ENCODE measurements around the gene STON2.

The STON2 gene

DNA sequence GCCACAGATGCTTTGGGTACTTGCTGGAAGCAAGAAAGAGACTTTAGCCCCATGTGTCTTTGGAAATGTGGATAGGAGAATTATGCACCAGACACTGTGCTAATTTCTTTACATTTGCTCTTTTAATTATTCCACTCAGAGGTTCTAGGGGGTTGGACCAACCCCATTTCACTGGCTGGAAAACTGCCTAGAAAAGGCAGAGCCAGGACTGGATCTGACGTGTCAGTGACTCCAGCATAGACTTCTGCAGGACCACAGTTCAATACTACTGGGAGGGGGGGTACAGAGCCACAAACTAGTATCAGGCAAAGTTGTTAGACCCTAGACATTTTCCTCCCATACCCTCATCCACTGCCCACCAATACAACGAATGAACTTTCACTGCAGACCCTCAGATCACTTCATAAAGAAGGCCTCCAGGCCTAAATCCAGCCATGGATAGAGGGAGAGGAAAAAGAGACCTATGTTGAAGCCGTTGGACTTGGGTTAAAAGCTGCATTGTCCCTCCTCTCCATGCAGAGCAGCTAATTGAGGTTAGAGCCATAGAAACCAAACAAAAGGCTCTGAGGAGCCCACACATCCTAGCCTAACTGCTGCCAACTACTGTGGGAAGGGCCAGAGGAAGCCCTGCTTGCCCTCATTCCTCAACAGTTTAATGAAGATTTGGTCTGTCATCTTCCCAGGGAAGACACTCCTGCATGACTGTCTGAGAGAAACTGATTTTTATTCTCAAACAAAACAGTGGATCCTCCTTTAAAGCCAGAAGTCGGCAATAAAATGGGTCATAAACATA, 68.7 kb downstream of the STON2 start:
- peak; percentile 7 for DNase-seq (ENCODE audit: low spot score)

DNA sequence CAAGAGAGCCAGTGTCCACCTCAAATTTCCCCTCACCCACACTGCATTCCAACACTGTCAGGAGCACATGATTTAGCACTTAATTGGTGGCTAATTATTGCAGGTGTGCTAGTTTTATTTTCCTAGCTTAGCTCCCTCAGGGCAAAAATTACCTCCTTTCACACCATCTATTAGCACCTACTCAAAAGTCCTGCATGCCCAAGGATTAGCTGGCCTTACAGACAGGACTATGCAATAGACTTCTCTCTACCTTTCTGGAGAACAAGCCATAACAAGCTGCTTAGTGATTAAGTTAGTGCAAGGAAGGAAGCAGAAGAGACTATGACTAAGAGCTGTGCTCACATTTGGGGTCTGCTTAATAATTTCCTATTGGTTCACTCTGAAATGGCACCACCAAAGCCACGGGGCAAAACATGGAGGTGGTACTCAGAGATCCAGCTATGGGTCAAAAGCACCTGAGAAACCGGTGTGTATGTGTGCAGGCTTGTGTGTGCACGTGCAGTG, 69.5 kb downstream of the STON2 start:
- no peak for DNase-seq (ENCODE audit: low spot score)

DNA sequence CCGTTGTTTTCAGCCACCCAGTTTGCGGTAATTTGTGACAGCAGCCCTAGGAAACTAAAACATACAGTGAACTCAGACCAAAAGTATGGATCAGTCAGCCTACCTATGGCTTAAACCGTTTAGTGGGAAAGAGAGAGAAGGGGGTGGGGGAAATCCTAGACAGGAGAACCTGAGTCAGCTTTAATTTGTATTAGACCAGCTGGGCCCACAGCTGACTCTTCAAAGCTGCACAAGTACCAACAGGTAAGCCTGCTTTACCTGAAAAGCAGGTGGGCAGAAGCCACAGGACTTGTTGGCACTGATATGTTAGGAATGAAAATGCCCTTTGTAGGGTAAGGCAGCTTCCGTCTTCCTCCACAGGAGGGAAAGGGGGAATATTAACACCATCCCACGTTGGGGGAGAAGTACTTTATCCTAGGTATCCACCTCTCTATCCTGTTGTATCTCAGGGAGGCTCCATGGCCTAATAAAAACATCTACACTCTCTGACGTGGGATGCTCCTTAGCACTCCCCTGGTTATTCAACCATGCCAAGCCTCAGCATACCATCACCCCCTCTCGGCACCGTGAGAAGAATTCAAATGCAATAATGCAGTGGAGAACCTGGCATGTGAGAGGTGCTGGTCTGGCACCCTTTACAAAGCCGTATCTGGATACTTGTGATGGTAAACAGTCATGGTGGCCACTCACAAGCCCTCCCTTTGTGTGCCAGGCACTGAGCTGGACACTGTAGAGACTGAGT, 70.3 kb downstream of the STON2 start:
- no peak for DNase-seq (ENCODE audit: low spot score)

DNA sequence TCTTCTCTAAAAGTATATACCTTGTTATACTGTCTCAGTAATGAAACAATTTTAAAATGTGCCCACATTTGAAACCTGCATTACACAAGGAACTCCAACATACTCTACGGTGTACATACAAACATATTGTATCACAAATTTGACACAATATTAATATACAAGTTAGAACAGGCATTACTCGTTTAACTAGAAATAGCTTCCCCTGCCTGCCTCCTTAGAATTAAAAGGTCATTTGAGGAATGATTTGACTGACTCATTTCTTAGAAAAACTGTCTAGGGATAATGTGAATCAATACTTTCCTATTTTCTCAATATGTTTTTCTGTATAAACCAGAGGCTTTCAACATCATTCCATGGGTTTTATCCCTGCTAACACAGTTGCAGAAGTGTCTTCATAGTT, 73.7 kb downstream of the STON2 start:
- DNase-seq (ENCODE audit: low spot score), result no peak

DNA sequence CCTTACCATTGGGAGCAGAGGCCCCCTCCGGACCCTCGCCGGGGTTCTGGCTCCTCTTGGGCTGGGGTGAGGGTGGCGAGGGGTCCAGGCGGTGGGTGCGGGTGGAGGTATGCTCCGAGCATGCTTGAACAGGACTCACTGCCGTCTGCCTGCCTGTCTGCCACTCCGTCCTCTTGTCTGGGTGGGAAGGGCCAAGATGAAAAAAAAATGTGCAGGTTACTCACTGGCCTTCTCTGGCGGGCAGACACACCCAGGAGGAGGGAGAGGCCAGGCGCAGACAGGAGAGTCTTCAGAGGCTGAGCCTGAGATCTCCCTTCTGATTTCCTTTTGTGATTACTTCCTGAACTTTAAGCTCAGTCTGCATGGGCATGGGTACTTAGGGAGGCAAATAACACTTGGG, 76.1 kb downstream of the STON2 start:
- DNase-seq (ENCODE audit: low spot score), result no peak

DNA sequence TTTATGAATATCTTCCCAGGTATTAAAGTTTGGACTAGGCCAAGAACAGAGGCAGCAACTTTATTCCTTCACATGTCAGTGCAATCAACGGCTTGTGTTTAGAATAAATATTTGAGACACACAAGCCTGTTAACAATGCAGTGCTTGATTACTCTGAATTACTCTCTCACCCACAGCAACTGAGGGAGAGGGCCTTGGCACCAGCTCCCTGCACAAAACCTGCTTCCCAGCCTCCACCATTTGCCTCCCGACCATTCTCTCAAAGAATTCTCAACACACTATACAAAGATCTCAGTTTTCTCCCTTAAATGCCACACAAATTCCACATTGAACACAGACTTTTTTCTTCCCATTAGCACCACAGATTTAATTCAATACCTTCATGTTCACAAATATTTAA, 77.0 kb downstream of the STON2 start:
- DNase-seq (ENCODE audit: low spot score), result no peak

DNA sequence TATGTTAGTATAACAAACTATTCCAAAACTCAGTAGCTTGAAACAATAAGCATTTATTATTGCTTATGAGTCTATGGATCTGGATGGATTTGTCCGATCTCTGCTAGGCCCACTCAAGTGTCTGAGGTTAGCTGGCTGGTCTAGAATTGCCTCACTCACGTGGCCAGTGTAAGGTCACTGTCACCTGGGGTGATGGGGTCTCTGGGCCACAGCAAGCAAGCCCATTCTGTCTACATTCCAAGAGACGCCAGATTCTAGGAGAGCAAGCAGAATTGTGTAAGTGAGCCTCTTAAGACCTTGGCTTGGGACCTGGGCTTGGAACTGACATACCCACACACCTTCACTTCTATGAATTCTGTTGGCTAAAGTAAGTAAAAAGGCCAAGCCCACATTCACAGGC, 80.2 kb downstream of the STON2 start:
- no peak for DNase-seq (ENCODE audit: low spot score)

DNA sequence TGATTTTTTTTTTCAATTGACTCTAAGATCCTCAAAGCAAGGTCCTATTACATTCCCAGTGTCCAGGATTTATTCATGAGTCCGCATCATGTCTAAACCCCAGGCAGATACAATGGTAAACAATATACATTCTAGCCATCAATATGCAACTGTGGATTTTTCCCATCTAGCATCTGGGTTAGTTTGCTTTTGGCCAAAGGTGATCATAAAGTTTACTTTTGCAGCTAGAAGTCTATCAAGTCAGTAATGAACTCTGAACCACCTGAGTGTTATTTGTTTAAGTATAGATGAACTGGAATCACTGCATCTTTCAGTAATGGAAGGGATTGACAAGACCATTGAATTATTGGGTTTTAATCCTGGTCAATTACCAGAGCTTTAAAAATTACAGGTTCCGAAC, 80.8 kb downstream of the STON2 start:
- no peak for DNase-seq (ENCODE audit: low spot score)

DNA sequence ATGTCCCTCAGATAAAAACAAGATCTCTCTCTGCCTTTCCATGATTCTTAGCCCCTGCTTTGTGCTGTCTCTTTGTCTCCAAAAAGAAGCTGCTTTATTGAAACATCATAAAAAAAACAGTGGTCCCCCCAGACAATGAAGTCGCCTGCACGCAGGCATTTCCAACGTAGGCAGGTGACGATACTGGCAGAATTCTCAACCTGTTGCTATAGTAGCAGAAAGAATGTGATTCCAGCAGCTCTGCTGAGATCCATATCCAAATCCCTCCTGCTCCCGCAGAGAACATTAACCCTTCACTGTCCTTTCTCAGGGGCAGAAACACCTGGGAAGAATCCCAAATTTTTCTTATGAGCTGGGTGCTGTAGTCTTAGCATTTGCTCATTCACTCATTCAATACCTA, 84.8 kb downstream of the STON2 start:
- no peak for DNase-seq (ENCODE audit: low spot score)

DNA sequence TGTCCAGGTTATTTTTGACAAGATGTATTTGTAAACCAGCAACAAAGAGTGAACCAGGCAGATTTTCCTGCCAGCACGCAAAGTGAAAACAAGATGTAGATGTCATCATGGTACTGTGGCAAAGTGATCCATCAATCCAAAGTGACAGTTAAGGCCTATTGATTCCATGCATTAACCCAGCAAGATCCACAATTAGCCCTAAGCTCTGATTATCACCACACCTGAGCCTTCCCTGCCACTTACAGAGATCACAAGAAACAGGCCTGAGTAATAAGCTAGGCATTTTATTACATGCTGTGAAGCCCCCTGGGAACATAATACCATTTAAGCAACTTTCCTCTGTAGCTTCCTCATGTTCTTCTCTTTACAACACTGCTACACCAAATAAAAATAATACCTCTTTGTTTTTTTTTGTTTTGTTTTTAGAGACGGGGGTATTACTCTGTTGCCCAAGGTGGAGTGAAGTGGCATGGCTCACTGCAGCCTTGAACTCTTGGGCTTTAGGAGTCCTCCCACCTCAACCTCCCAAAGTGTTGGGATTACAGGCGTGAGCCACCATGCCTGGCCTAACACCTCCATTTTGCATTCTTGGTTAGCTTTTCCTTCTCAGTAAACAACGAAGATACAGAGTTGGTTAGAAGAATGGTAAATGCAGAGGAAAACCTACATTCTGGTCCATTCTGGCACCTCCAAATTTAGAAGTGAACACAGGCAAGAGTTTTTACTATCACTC, 85.5 kb downstream of the STON2 start:
- DNase-seq (ENCODE audit: low spot score), result no peak

DNA sequence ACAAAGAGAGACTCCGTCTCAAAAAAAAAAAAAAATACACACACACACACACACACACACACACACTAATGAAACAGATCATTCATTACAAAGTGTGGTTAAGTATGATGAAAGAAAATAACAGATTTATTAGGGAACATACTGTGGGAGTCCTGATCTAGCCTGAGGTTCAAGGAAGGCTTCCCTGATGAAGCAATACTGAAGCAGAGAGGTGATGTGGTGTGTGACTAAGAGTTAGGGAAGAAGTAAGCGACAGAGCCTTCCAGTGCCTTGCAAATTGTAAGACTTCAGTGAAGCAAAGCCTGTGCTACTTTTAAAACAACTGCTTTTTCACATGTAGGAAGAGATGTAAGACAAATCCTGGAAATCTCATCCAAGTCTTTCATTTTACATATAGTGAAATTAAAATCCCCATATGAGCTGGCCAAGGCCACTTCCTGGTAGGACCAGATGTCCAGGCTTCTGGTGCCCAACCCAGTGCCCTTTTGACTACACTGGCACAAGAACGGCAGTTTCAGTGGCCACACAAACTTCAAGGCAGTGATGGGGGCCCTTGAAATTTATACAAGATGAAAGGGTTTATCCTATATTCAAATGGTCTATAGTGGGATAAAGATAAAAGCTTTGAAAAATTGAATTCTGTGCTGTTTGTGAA, 86.2 kb downstream of the STON2 start:
- no peak for DNase-seq (ENCODE audit: low spot score)

DNA sequence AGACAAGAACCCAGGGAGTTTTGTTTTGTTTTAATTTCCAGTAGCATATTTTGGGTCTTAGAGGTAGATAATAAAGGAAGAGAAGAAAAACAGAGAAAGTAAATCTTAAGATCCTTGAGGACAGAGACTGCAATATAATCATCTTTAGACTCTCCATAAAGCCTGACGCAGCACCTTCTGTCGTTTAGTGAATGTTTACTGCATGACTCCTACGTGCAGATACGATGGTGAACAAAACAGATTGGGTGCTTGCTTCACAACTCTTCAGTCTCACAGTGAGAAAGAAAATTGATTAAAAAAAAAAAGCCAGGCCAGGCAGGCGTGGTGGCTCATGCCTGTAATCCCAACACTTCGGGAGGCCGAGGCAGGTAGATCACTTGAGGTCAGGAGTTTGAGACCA, 86.9 kb downstream of the STON2 start:
- no peak for DNase-seq (ENCODE audit: low spot score)

DNA sequence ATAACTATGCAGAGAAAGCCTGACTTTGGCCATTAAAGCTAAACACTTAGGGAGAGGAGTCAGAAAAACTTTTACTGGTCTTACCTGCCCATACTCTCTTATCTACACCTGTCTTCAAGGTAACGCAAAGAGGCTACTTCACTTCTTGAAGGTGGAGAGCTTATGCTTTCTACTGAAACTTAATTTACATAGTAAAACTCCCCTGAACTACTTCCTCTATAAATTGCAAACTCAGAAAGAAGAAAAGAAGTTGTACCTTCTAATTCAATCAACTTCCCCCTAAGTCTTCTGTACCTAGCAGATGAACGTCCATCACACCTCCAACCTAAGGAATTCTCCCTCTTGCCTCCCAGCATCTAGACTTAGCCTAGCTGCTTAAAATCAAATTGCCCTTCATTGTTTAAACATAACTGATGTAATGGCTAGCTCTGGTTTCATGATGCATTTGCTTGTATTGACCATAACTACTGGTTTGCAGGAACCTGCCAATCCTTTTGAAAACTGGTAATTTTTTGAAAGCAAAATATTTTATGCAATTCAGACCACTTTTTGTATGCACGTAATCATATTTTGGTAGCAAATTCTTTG, 87.7 kb downstream of the STON2 start:
- no peak for DNase-seq (ENCODE audit: low spot score)

DNA sequence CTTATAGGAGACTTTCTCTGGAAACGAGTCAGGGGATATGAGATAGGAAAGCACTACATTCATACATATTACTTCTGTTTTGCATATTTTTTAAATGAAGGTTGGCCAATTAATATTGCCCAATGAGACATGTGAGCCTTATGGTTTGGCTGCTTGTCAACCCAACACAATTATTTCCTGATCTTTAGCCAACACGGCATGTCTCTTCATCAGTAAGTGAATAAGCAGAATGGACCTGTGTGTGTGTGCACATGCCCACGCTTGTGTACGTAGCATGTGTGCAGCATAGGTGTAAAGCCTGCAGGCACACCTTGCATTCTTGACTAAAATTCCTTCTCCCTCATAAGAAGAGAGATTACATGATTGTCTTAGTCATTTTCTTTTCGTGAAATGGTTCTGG, 88.3 kb downstream of the STON2 start:
- no peak for DNase-seq (ENCODE audit: low spot score)

DNA sequence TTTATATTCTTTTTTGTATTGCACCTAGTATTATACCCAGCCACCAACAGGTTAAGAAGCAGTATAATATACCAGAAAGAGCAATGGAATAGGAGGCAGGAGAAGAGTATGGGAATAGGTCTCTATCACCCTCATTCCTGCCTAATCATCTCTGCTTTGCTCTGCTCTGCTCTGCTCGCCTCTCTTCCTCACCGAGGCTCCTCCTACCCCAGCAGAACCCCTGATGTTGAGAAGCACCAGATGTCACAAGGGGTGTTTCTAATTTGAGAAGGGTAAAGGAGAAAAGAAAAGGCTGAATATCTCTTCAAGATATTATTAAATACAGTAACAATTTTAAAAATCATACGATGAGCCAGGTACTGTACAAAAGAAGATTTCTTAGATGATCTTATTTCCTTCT, 89.0 kb downstream of the STON2 start:
- DNase-seq (ENCODE audit: low spot score), result no peak

DNA sequence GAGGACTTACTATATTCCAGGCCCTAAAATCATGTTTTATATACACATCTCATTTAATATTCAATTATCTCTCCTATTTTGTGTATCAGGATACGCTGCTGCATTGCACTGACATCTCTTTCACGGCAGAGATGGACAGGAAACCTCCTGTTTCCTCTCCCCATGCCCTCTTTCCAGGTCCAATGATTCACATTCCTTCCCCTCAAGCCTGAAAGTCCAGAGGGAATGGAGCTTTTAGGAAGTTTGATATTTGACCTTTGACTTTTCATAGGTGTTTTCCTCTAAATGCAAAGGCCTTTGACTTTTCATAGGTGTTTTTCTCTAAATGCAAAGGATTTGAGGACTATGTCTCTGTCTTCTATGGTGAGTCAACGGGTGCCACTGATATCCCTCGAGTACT, 89.5 kb downstream of the STON2 start:
- no peak for DNase-seq (ENCODE audit: low spot score)

DNA sequence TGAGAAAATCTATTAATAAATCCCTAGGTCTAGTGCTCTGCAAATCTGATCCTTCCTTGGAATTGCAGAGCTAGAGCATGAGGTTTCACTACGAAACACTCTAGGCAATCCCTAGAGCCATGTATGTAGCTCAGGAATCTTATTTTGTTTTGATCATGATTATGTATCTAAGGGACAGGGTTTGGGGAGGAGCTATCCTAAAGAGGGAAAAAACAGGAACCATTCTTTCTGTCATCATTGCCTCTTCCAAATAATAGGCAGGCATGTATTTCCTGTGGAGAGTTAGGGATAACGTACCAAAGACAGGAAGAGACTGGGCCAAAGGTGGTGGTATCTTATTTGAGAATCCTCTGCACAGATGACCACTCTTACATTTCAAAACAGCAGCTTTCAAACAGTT, 90.6 kb downstream of the STON2 start:
- no peak for DNase-seq (ENCODE audit: low spot score)

DNA sequence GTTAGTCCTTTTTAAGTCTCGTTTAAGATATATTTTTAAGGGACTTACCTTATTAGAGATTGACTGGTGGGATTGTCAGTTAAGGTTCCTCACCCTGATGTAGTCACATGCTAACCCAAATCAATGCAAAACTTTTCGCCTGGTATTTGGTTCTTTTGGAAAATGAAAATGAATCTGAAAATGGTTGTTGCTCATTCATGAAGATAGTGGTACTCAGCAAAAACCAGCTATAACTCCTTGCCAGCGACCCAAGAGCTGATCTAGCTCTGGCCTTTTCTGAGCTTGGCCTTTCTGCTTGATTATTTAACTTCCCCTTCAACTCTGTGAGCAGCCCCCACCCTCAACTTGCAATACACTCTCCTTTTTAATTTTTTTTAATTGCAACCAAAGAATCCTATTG, 94.4 kb downstream of the STON2 start:
- no peak for DNase-seq (ENCODE audit: low spot score)

DNA sequence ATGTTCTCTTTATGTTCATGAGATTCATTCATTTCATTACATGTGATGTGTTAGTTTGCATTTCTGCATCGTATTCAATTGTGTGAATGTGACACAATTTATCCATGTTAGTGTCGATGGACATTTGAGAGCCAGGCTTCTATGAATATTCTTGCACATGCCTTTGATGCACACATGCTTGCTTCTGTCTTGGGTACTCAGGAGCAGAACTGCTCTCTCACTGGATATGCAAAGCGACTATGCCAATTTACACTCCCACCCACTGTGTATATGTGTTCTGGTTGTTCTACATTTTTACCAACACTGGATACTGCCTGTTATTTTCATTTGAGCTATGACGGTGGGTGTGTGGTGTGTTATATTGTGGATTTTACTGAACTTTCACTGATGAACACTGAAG, 95.1 kb downstream of the STON2 start:
- no peak for DNase-seq (ENCODE audit: low spot score)

DNA sequence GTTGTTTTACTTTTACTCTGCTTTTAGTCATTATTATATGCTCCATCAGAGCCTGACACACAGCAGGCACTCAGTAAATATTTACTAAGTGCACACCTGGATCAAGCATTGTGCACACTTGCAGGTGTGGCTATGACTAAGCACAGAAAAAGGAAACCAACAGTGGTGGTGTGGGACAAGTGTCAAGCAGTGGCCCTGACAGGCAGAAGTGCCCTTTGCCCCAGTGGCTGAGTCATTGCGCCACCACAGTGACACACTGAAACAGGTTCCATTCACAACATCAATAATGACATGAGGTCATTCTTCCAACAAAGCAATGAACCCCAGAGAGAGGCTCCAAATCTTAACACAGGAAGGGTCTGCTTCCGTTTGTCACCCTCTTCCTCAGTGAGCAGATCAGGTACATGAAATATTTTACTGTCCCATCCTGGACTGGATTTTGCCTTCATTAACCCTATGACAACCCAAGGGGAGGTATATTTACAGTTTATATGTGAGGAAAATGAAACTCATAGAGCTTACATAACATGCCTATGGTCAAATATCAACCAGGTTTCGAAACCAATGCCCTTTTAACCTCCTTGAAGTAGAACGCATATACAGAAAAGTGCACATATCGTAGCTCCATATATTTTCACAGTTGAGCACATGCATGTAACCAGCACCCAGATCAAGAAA, 96.7 kb downstream of the STON2 start:
- no peak for DNase-seq (ENCODE audit: low spot score)

DNA sequence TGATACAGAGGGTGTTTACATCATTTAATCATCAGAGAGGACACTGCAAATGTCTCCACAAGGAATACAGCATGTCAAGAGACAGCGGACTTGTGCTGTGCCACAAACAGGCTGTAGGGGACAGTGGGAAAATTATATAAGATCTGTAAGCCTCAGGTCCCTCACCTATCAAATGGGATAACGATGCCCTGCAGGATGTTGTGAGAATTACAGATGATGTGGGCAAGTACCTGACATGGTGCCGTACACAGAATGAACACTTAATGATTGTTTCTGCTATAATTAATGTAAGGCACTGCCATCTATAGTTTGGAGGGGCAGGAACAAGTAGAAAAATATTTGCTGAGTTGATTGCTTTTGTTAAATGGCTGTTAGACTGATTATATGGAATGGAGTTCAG, 97.5 kb downstream of the STON2 start:
- DNase-seq (ENCODE audit: low spot score), result no peak

All from cerebellar cortex (tissue), 1 donor.